ENCODE data around the gene C16orf54.
"Not testable (repeated sequence)": the region's sequence is repeated elsewhere in the genome, so short reads cannot be mapped to it uniquely, and the experiment has no call there.

The C16orf54 gene

GRCh38 chr16:29783094-29783953 is 37.5 kb upstream of the C16orf54 start:
- not testable (repeated sequence) for H3K36me3 ChIP-seq (ENCODE audit: control insufficient read depth, insufficient read depth, low read length, severe bottlenecking); DNase-seq (ENCODE audit: low read depth); H3K4me1 ChIP-seq (ENCODE audit: control insufficient read depth, insufficient read depth, low read length)

GRCh38 chr16:29779474-29779873 is 33.7 kb upstream of the C16orf54 start:
- Histone ChIP-seq H3K4me1 (ENCODE audit: control insufficient read depth, insufficient read depth, low read length) (no peaks in the 10 kb centered on the region), H3K36me3 (ENCODE audit: control insufficient read depth, insufficient read depth, low read length, severe bottlenecking) (no peaks in the 10 kb centered on the region), H3K4me3 (ENCODE audit: low read length) (no peak overlapping the region), H3K27me3 (replicated peaks; ENCODE audit: control insufficient read depth, insufficient read depth, low read length) (peaks cover 31% of the 10 kb centered on the region), H3K9me3 (ENCODE audit: control insufficient read depth, low read length) (no peaks in the 10 kb centered on the region), H3K9ac (ENCODE audit: low read length) (no peak overlapping the region)
- DNase-seq (ENCODE audit: low read depth) = no peak

More at GRCh38 chr16:29783094-29783953, 37.5 kb upstream of the C16orf54 start:
- not testable (repeated sequence) for H3K9ac ChIP-seq (ENCODE audit: low read length); H3K9me3 ChIP-seq (ENCODE audit: control insufficient read depth, low read length); H3K4me3 ChIP-seq (ENCODE audit: low read length)
- H3K27me3 ChIP-seq (replicated peaks; ENCODE audit: control insufficient read depth, insufficient read depth, low read length) = peaks cover 31% of the 10 kb centered on the region

GRCh38 chr16:29777576-29778350 is 32.0 kb upstream of the C16orf54 start, which contains the start of gene ZG16:
ZG16 (plus strand) TSS chr16:29778256; CDS start chr16:29779267, 1,011 bp downstream.
- Histone ChIP-seq H3K4me1 (ENCODE audit: control insufficient read depth, insufficient read depth, low read length) (no peaks in the 10 kb centered on the region), H3K27me3 (replicated peaks; ENCODE audit: control insufficient read depth, insufficient read depth, low read length) (peaks cover 31% of the 10 kb centered on the region), H3K36me3 (ENCODE audit: control insufficient read depth, insufficient read depth, low read length, severe bottlenecking) (no peaks in the 10 kb centered on the region), H3K4me3 (ENCODE audit: low read length) (no peak within 1 kb of the TSS), H3K9me3 (ENCODE audit: control insufficient read depth, low read length) (no peaks in the 10 kb centered on the region), H3K9ac (ENCODE audit: low read length) (no peak within 1 kb of the TSS)
- DNase-seq (ENCODE audit: low read depth) = no peak

- Histone ChIP-seq H3K9me3 (ENCODE audit: control insufficient read depth, low read length) (no peaks in the 10 kb centered on the region), H3K9ac (ENCODE audit: low read length) (no peak overlapping the region), H3K4me1 (ENCODE audit: control insufficient read depth, insufficient read depth, low read length) (no peaks in the 10 kb centered on the region), H3K36me3 (ENCODE audit: control insufficient read depth, insufficient read depth, low read length, severe bottlenecking) (no peaks in the 10 kb centered on the region), H3K27me3 (replicated peaks; ENCODE audit: control insufficient read depth, insufficient read depth, low read length) (peaks cover 16% of the 10 kb centered on the region), H3K4me3 (ENCODE audit: low read length) (no peak overlapping the region)
- DNase-seq (ENCODE audit: low read depth) = no peak
These were observed 30.1 kb upstream of the C16orf54 start for GRCh38 chr16:29775742-29776408.

- no peak for DNase-seq (ENCODE audit: low read depth)
- Histone ChIP-seq H3K4me1 (ENCODE audit: control insufficient read depth, insufficient read depth, low read length) (no peaks in the 10 kb centered on the region), H3K27me3 (replicated peaks; ENCODE audit: control insufficient read depth, insufficient read depth, low read length) (peaks cover 6% of the 10 kb centered on the region), H3K36me3 (ENCODE audit: control insufficient read depth, insufficient read depth, low read length, severe bottlenecking) (no peaks in the 10 kb centered on the region), H3K9ac (ENCODE audit: low read length) (no peak overlapping the region), H3K9me3 (ENCODE audit: control insufficient read depth, low read length) (no peaks in the 10 kb centered on the region), H3K4me3 (ENCODE audit: low read length) (no peak overlapping the region)
These were observed 28.9 kb upstream of the C16orf54 start for GRCh38 chr16:29774730-29775129.

- H3K4me1 ChIP-seq (ENCODE audit: control insufficient read depth, insufficient read depth, low read length); H3K9me3 ChIP-seq (ENCODE audit: control insufficient read depth, low read length); H3K4me3 ChIP-seq (ENCODE audit: low read length); H3K27me3 ChIP-seq (replicated peaks; ENCODE audit: control insufficient read depth, insufficient read depth, low read length); DNase-seq (ENCODE audit: low read depth); H3K9ac ChIP-seq (ENCODE audit: low read length); H3K36me3 ChIP-seq (ENCODE audit: control insufficient read depth, insufficient read depth, low read length, severe bottlenecking): not testable (repeated sequence)
These were observed 26.5 kb upstream of the C16orf54 start for GRCh38 chr16:29772330-29772729.

- H3K4me1 ChIP-seq (ENCODE audit: control insufficient read depth, insufficient read depth, low read length) = no peaks in the 10 kb centered on the region
- no peaks in the 10 kb centered on the region for H3K9me3 ChIP-seq (ENCODE audit: control insufficient read depth, low read length)
- H3K36me3 ChIP-seq (ENCODE audit: control insufficient read depth, insufficient read depth, low read length, severe bottlenecking) = no peaks in the 10 kb centered on the region
- no peak for DNase-seq (ENCODE audit: low read depth)
- H3K9ac ChIP-seq (ENCODE audit: low read length) = no peak overlapping the region
- H3K27me3 ChIP-seq (replicated peaks; ENCODE audit: control insufficient read depth, insufficient read depth, low read length) = peaks cover 2% of the 10 kb centered on the region
- no peak overlapping the region for H3K4me3 ChIP-seq (ENCODE audit: low read length)
These were observed 24.6 kb upstream of the C16orf54 start for GRCh38 chr16:29770250-29770929.

GRCh38 chr16:29769507-29769906 is 23.7 kb upstream of the C16orf54 start:
- H3K9ac ChIP-seq (ENCODE audit: low read length) = no peak overlapping the region
- no peak for DNase-seq (ENCODE audit: low read depth)
- H3K4me1 ChIP-seq (ENCODE audit: control insufficient read depth, insufficient read depth, low read length) = no peaks in the 10 kb centered on the region
- H3K9me3 ChIP-seq (ENCODE audit: control insufficient read depth, low read length) = no peaks in the 10 kb centered on the region
- no peak overlapping the region for H3K4me3 ChIP-seq (ENCODE audit: low read length)
- no peaks in the 10 kb centered on the region for H3K36me3 ChIP-seq (ENCODE audit: control insufficient read depth, insufficient read depth, low read length, severe bottlenecking)
- peaks cover 6% of the 10 kb centered on the region for H3K27me3 ChIP-seq (replicated peaks; ENCODE audit: control insufficient read depth, insufficient read depth, low read length)

GRCh38 chr16:29767062-29767461 is 21.3 kb upstream of the C16orf54 start:
- Histone ChIP-seq H3K9me3 (ENCODE audit: control insufficient read depth, low read length) (no peaks in the 10 kb centered on the region), H3K36me3 (ENCODE audit: control insufficient read depth, insufficient read depth, low read length, severe bottlenecking) (no peaks in the 10 kb centered on the region), H3K9ac (ENCODE audit: low read length) (no peak overlapping the region), H3K4me1 (ENCODE audit: control insufficient read depth, insufficient read depth, low read length) (no peaks in the 10 kb centered on the region), H3K4me3 (ENCODE audit: low read length) (no peak overlapping the region), H3K27me3 (replicated peaks; ENCODE audit: control insufficient read depth, insufficient read depth, low read length) (peaks cover 10% of the 10 kb centered on the region)
- no peak for DNase-seq (ENCODE audit: low read depth)

GRCh38 chr16:29766571-29766970 is 20.8 kb upstream of the C16orf54 start:
- no peak overlapping the region for H3K9ac ChIP-seq (ENCODE audit: low read length)
- no peak overlapping the region for H3K4me3 ChIP-seq (ENCODE audit: low read length)
- H3K4me1 ChIP-seq (ENCODE audit: control insufficient read depth, insufficient read depth, low read length) = no peaks in the 10 kb centered on the region
- H3K27me3 ChIP-seq (replicated peaks; ENCODE audit: control insufficient read depth, insufficient read depth, low read length) = peaks cover 10% of the 10 kb centered on the region
- no peaks in the 10 kb centered on the region for H3K9me3 ChIP-seq (ENCODE audit: control insufficient read depth, low read length)
- no peak for DNase-seq (ENCODE audit: low read depth)
- H3K36me3 ChIP-seq (ENCODE audit: control insufficient read depth, insufficient read depth, low read length, severe bottlenecking) = no peaks in the 10 kb centered on the region
